ENCODE results near the gene PROSER2.
"Not testable (repeated sequence)": the region's sequence is repeated elsewhere in the genome, so short reads cannot be mapped to it uniquely, and the experiment has no call there.

Gene PROSER2

GRCh38 chr10:11886138-11886474, 63.0 kb downstream of the PROSER2 start:
- ATAC-seq, result no peak
- DNase-seq, result no peak

- no peak for ATAC-seq
- DNase-seq, result no peak
Observed at GRCh38 chr10:11886851-11887250, 63.7 kb downstream of the PROSER2 start.

GRCh38 chr10:11887381-11888227, 64.4 kb downstream of the PROSER2 start:
- ATAC-seq (no peak), DNase-seq (no peak)

GRCh38 chr10:11889263-11889662, 66.1 kb downstream of the PROSER2 start:
- DNase-seq, ATAC-seq: not testable (repeated sequence)

GRCh38 chr10:11891776-11892486, 68.8 kb downstream of the PROSER2 start:
- DNase-seq, result no peak
- no peak for ATAC-seq

- no peak for DNase-seq
- no peak for ATAC-seq
Observed at GRCh38 chr10:11893749-11894278, 70.7 kb downstream of the PROSER2 start.

GRCh38 chr10:11894381-11895107, 71.4 kb downstream of the PROSER2 start:
- ATAC-seq (no peak), DNase-seq (no peak)

- ATAC-seq, result no peak
Observed at GRCh38 chr10:11895108-11895466, 71.9 kb downstream of the PROSER2 start.

GRCh38 chr10:11895598-11895997, 72.4 kb downstream of the PROSER2 start:
- ATAC-seq (no peak), DNase-seq (no peak)

More at GRCh38 chr10:11895108-11895466, 71.9 kb downstream of the PROSER2 start:
- no peak for DNase-seq

GRCh38 chr10:11896549-11897200, 73.5 kb downstream of the PROSER2 start:
- no peak for ATAC-seq
- no peak for DNase-seq

- DNase-seq (no peak), ATAC-seq (no peak)
Observed at GRCh38 chr10:11898033-11898371, 74.8 kb downstream of the PROSER2 start.

- ATAC-seq, result no peak
- no peak for DNase-seq
Observed at GRCh38 chr10:11898372-11899066, 75.4 kb downstream of the PROSER2 start.

- DNase-seq, result no peak
- no peak for ATAC-seq
Observed at GRCh38 chr10:11899067-11899876, 76.1 kb downstream of the PROSER2 start.

- ATAC-seq (no peak), DNase-seq (no peak)
Observed at GRCh38 chr10:11901036-11901301, 77.8 kb downstream of the PROSER2 start.

GRCh38 chr10:11901454-11901832, 78.3 kb downstream of the PROSER2 start:
- DNase-seq (no peak), ATAC-seq (no peak)

- ATAC-seq, result no peak
- no peak for DNase-seq
Observed at GRCh38 chr10:11901833-11902475, 78.8 kb downstream of the PROSER2 start.

GRCh38 chr10:11902646-11903045, 79.5 kb downstream of the PROSER2 start:
- ATAC-seq (no peak), DNase-seq (no peak)

- DNase-seq (no peak), ATAC-seq (no peak)
Observed at GRCh38 chr10:11906714-11907113, 83.6 kb downstream of the PROSER2 start.

GRCh38 chr10:11907914-11908313, 84.8 kb downstream of the PROSER2 start:
- no peak for ATAC-seq
- no peak for DNase-seq

GRCh38 chr10:11908536-11908935, 85.4 kb downstream of the PROSER2 start:
- DNase-seq (no peak), ATAC-seq (no peak)

- no peak for DNase-seq
- ATAC-seq, result no peak
Observed at GRCh38 chr10:11908991-11909390, 85.8 kb downstream of the PROSER2 start.
